Measurements from ENCODE around the gene ATP9B.
"Not testable (repeated sequence)": the region's sequence is repeated elsewhere in the genome, so short reads cannot be mapped to it uniquely, and the experiment has no call there.

Gene ATP9B

GRCh38 chr18:79246309-79247108 is 177.3 kb downstream of the ATP9B start:
- Histone ChIP-seq H3K9me3 (ENCODE audit: control insufficient read depth, low read length) (no peaks in the 10 kb centered on the region), H3K9ac (ENCODE audit: low read length) (peak overlapping the region; percentile 48), H3K4me1 (ENCODE audit: control insufficient read depth, insufficient read depth, low read length) (peaks cover 3% of the 10 kb centered on the region), H3K4me3 (ENCODE audit: low read length) (peak overlapping the region; percentile 43), H3K27me3 (replicated peaks; ENCODE audit: control insufficient read depth, insufficient read depth, low read length) (no peaks in the 10 kb centered on the region), H3K36me3 (ENCODE audit: control insufficient read depth, insufficient read depth, low read length, severe bottlenecking) (no peaks in the 10 kb centered on the region)
- peak; percentile 81 for DNase-seq (ENCODE audit: low read depth)

DNA sequence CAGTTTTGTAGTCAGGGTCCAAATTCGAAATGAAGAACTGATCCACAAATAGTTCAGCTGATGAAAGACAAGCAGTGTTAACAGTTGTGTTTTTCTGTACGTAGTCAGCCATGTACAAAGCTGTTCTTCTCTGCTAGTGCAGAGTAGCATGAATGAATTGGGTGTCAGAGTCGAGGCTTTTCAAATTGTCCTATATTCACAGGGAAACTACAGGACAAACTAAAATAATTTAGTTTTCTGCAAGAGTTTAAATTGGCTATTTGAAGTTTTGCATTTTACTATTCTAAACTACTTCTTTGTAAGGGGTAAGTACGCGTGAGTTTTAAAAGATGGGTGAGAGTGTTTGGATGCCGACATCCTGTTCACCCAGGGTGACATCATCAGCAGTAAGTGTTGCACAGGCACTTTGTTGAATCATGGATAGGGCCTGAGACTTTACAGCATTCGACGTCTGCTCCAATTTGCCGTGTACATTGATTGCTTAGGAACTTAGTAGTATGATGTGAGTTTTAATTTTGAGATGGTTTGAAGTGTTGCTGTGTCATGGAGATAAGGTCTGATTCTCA is 179.4 kb downstream of the ATP9B start:
- Histone ChIP-seq H3K4me1 (ENCODE audit: control insufficient read depth, insufficient read depth, low read length) (peaks cover 3% of the 10 kb centered on the region), H3K36me3 (ENCODE audit: control insufficient read depth, insufficient read depth, low read length, severe bottlenecking) (no peaks in the 10 kb centered on the region), H3K9ac (ENCODE audit: low read length) (no peak overlapping the region), H3K27me3 (replicated peaks; ENCODE audit: control insufficient read depth, insufficient read depth, low read length) (no peaks in the 10 kb centered on the region), H3K9me3 (ENCODE audit: control insufficient read depth, low read length) (no peaks in the 10 kb centered on the region), H3K4me3 (ENCODE audit: low read length) (no peak overlapping the region)
- DNase-seq (ENCODE audit: low read depth), result no peak

GRCh38 chr18:79250301-79250981 is 181.2 kb downstream of the ATP9B start:
- no peak overlapping the region for H3K9ac ChIP-seq (ENCODE audit: low read length)
- no peak for DNase-seq (ENCODE audit: low read depth)

DNA sequence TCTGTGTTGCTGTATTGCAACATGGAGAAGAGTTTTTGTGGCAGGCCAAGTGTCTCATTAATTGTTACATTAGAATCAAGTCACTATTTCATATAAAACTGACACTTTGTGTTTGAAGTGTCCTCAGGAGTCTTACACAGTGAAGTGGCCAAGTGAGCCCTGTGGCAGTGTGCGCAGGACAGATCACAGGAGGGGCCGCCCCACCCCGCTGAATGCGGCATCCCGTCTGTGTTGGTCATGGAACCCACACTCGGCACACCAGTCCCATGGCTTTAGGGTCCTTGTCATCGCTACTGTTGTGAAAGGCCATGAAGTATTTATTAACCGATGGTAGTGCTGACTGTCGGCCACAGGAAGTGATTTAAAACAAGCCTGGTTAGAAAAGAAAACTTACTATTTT is 181.8 kb downstream of the ATP9B start:
- no peak for DNase-seq (ENCODE audit: low read depth)
- no peak overlapping the region for H3K4me3 ChIP-seq (ENCODE audit: low read length)
- H3K36me3 ChIP-seq (ENCODE audit: control insufficient read depth, insufficient read depth, low read length, severe bottlenecking), result peaks cover 8% of the 10 kb centered on the region

More at GRCh38 chr18:79250301-79250981, 181.2 kb downstream of the ATP9B start:
- H3K9me3 ChIP-seq (ENCODE audit: control insufficient read depth, low read length), result no peaks in the 10 kb centered on the region
- H3K4me3 ChIP-seq (ENCODE audit: low read length), result no peak overlapping the region
- H3K4me1 ChIP-seq (ENCODE audit: control insufficient read depth, insufficient read depth, low read length), result peaks cover 3% of the 10 kb centered on the region
- peaks cover 7% of the 10 kb centered on the region for H3K36me3 ChIP-seq (ENCODE audit: control insufficient read depth, insufficient read depth, low read length, severe bottlenecking)
- no peaks in the 10 kb centered on the region for H3K27me3 ChIP-seq (replicated peaks; ENCODE audit: control insufficient read depth, insufficient read depth, low read length)

DNA sequence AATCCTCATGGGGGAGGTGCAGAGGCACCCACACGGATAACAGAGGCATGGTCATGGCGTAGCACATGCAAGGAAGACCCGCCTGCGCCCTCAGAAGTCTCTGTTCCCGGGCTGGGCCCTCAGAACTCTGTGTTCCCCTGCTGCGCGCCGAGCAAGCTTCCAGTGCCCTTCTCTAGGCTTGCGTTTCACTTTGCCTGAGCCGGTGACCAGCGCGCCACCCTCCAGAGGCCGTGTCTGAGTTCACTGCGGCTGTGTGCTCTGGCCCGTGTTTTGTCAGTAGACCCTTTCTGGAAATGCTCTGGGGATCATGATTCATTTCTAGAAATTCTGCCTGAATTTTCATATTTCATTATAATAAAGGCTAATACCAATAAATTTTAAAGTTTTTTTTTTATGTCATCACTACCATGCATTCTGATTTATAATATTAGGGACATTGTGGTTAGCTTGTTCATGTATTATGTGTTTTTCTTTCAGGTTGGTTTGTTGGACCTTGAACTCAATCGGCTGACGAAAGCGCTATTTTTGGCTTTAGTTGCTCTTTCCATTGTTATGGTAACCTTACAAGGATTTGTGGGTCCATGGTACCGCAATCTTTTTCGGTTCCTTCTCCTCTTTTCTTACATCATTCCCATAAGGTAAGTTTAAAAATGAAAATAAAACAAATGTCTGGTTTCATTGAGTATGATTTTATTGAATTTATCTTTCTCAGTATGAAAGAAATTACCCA is 183.9 kb downstream of the ATP9B start:
- Histone ChIP-seq H3K4me3 (ENCODE audit: low read length) (no peak overlapping the region), H3K9ac (ENCODE audit: low read length) (no peak overlapping the region)
- DNase-seq (ENCODE audit: low read depth), result no peak

More for the DNA sequence above, 181.8 kb downstream of the ATP9B start:
- peaks cover 3% of the 10 kb centered on the region for H3K4me1 ChIP-seq (ENCODE audit: control insufficient read depth, insufficient read depth, low read length)
- no peak overlapping the region for H3K9ac ChIP-seq (ENCODE audit: low read length)
- no peaks in the 10 kb centered on the region for H3K27me3 ChIP-seq (replicated peaks; ENCODE audit: control insufficient read depth, insufficient read depth, low read length)
- no peaks in the 10 kb centered on the region for H3K9me3 ChIP-seq (ENCODE audit: control insufficient read depth, low read length)

DNA sequence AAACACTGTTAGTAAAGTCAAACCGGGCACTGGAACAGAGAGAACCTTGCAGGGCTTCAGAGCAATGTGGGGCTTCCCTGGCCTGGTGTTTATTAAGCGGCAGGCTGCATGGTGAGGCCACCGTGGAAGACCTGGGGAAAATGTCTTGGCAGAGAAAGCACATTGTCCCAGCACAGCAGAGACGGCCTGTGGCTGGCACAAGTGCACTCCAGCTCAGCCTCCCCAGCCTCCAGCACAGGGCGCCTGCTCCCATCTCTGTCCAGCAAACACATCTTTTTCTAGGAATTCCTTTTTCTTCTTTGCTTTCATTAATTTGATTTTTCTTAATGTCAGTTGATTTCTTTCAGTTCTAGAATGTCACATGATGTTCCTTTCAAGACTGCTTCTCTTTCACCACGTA is 188.3 kb downstream of the ATP9B start:
- H3K9me3 ChIP-seq (ENCODE audit: control insufficient read depth, low read length), result no peaks in the 10 kb centered on the region
- peaks cover 8% of the 10 kb centered on the region for H3K36me3 ChIP-seq (ENCODE audit: control insufficient read depth, insufficient read depth, low read length, severe bottlenecking)
- no peaks in the 10 kb centered on the region for H3K4me1 ChIP-seq (ENCODE audit: control insufficient read depth, insufficient read depth, low read length)
- H3K27me3 ChIP-seq (replicated peaks; ENCODE audit: control insufficient read depth, insufficient read depth, low read length), result no peaks in the 10 kb centered on the region
- no peak overlapping the region for H3K4me3 ChIP-seq (ENCODE audit: low read length)
- H3K9ac ChIP-seq (ENCODE audit: low read length), result no peak overlapping the region
- no peak for DNase-seq (ENCODE audit: low read depth)

More for the DNA sequence above, 183.9 kb downstream of the ATP9B start:
- no peaks in the 10 kb centered on the region for H3K27me3 ChIP-seq (replicated peaks; ENCODE audit: control insufficient read depth, insufficient read depth, low read length)
- no peaks in the 10 kb centered on the region for H3K9me3 ChIP-seq (ENCODE audit: control insufficient read depth, low read length)
- no peaks in the 10 kb centered on the region for H3K4me1 ChIP-seq (ENCODE audit: control insufficient read depth, insufficient read depth, low read length)
- H3K36me3 ChIP-seq (ENCODE audit: control insufficient read depth, insufficient read depth, low read length, severe bottlenecking), result peaks cover 8% of the 10 kb centered on the region

DNA sequence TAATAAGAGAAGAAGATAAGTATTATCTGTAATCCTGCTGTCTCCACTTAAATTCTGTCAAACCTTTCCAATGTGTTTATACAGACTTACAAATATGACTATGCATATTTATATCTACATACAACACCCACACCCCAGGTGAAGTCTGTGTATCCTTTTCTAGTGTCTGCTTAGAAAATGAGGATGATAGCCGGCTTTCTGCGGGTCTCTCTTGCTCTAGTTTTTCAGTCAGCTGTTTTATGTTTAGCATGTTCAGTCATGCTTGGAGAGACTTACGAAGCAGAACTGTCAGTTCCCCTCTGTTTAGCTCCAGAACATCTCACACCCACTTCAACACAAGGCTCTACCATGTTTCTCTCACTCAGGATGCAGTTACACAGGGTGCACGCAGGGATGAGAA is 189.3 kb downstream of the ATP9B start:
- Histone ChIP-seq H3K27me3 (replicated peaks; ENCODE audit: control insufficient read depth, insufficient read depth, low read length) (no peaks in the 10 kb centered on the region), H3K9me3 (ENCODE audit: control insufficient read depth, low read length) (no peaks in the 10 kb centered on the region), H3K4me3 (ENCODE audit: low read length) (no peak overlapping the region), H3K9ac (ENCODE audit: low read length) (no peak overlapping the region), H3K4me1 (ENCODE audit: control insufficient read depth, insufficient read depth, low read length) (no peaks in the 10 kb centered on the region), H3K36me3 (ENCODE audit: control insufficient read depth, insufficient read depth, low read length, severe bottlenecking) (peaks cover 8% of the 10 kb centered on the region)
- no peak for DNase-seq (ENCODE audit: low read depth)

DNA sequence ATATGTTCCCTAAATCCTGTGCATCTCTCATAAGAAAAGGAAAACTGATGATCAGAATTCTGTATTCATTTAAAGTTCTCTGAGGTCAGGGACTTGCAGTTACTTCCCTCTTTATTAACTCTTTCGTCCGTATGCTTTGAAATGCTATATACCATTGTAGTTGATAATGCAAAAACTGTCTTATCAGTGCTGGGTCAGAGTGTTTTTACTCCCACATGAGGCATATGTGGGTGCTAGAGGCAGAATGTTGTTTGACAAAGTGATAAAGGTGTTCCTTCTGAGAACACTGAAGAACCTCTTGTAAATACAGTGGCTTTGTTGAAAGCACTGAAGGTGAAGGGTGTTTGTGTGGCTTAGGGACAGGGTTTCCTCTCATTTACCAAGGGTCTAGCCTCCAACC is 190.0 kb downstream of the ATP9B start:
- H3K9ac ChIP-seq (ENCODE audit: low read length), result no peak overlapping the region
- H3K36me3 ChIP-seq (ENCODE audit: control insufficient read depth, insufficient read depth, low read length, severe bottlenecking), result peaks cover 8% of the 10 kb centered on the region
- H3K4me1 ChIP-seq (ENCODE audit: control insufficient read depth, insufficient read depth, low read length), result no peaks in the 10 kb centered on the region
- DNase-seq (ENCODE audit: low read depth), result no peak
- H3K9me3 ChIP-seq (ENCODE audit: control insufficient read depth, low read length), result no peaks in the 10 kb centered on the region
- no peak overlapping the region for H3K4me3 ChIP-seq (ENCODE audit: low read length)
- no peaks in the 10 kb centered on the region for H3K27me3 ChIP-seq (replicated peaks; ENCODE audit: control insufficient read depth, insufficient read depth, low read length)

DNA sequence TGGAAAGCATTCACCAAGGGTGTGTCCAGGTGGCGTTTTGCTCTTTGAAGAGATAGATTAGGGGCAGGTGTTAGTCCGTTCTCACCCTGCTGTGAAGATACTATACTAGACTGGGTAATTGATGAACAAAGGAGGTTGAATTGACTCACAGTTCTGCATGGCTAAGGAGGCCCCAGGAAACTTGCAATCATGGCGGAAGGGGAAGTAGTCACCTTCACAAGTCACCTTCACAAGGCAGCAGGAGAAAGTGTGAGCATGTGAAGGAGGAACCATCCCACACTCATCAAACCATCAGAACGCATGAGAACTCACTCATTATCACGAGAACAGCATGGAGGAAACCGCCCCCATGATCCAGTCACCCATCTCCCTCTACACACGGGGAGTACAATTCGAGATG is 190.8 kb downstream of the ATP9B start:
- Histone ChIP-seq H3K9ac (ENCODE audit: low read length) (no peak overlapping the region), H3K4me1 (ENCODE audit: control insufficient read depth, insufficient read depth, low read length) (no peaks in the 10 kb centered on the region), H3K4me3 (ENCODE audit: low read length) (no peak overlapping the region), H3K27me3 (replicated peaks; ENCODE audit: control insufficient read depth, insufficient read depth, low read length) (no peaks in the 10 kb centered on the region), H3K36me3 (ENCODE audit: control insufficient read depth, insufficient read depth, low read length, severe bottlenecking) (peaks cover 5% of the 10 kb centered on the region), H3K9me3 (ENCODE audit: control insufficient read depth, low read length) (no peaks in the 10 kb centered on the region)
- DNase-seq (ENCODE audit: low read depth), result no peak

- H3K9me3 ChIP-seq (ENCODE audit: control insufficient read depth, low read length), result no peaks in the 10 kb centered on the region
- no peak for DNase-seq (ENCODE audit: low read depth)
- no peaks in the 10 kb centered on the region for H3K27me3 ChIP-seq (replicated peaks; ENCODE audit: control insufficient read depth, insufficient read depth, low read length)
- H3K4me3 ChIP-seq (ENCODE audit: low read length), result no peak overlapping the region
- peaks cover under 1% of the 10 kb centered on the region for H3K36me3 ChIP-seq (ENCODE audit: control insufficient read depth, insufficient read depth, low read length, severe bottlenecking)
- H3K4me1 ChIP-seq (ENCODE audit: control insufficient read depth, insufficient read depth, low read length), result no peaks in the 10 kb centered on the region
- H3K9ac ChIP-seq (ENCODE audit: low read length), result no peak overlapping the region
Measured at GRCh38 chr18:79260510-79260909, 191.3 kb downstream of the ATP9B start.

DNA sequence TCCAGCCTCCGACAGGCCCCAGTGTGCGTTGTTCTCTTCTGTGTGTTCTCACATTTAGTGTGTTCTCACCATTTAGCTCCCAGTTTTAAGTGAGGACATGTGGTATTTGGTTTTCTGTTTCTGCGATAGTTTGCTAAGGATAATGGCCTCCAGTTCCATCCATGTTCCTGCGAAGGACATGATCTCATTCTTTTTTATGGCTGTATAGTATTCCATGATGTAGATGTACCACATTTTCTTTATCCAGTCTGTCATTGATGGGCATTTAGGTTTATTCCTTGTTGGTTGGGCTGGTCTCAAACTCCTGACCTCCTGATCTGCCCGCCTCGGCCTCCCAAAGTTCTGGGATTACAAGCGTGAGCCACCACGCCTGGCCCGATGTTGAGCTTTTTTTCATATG is 195.9 kb downstream of the ATP9B start:
- not testable (repeated sequence) for H3K9ac ChIP-seq (ENCODE audit: low read length); DNase-seq (ENCODE audit: low read depth); H3K4me1 ChIP-seq (ENCODE audit: control insufficient read depth, insufficient read depth, low read length); H3K9me3 ChIP-seq (ENCODE audit: control insufficient read depth, low read length); H3K4me3 ChIP-seq (ENCODE audit: low read length); H3K36me3 ChIP-seq (ENCODE audit: control insufficient read depth, insufficient read depth, low read length, severe bottlenecking); H3K27me3 ChIP-seq (replicated peaks; ENCODE audit: control insufficient read depth, insufficient read depth, low read length)

All from adipocyte (in vitro differentiated cells).